OCI-LY7 (cell line): ENCODE data around the gene GAK. TPM values are rescaled to one million over a fixed set of nuclear protein-coding genes. Genes with fewer than 3 reads are reported as not detected.

Source experiments
- BruUV-seq: library from RNA; stranded (reverse); fragments of 400-500 nt; replicated peaks from 2 replicates; lab custom pipeline; 2021; lab: Mats Ljungman, UMichigan
- CTCF ChIA-PET: fragments of 300-600 bp; sonication (Branson Sonifier 250); formaldehyde crosslinking; loops from one replicate; lab custom pipeline; 2022; ENCODE audit warnings: antibody characterized with exemption; ENCODE audit not compliant: unreplicated experiment; lab: Charles Lee
- POLR2A ChIA-PET: fragments of 300-600 bp; sonication (Branson Sonifier 250); formaldehyde crosslinking; loops from one replicate; lab custom pipeline; 2022; ENCODE audit warnings: antibody characterized with exemption; lab: Charles Lee
- DNase-seq: peaks from one replicate; pipeline ENCODE4 v3.0.0-alpha.2; 2015; ENCODE audit warnings: low spot score
- H2AFZ ChIP-seq: fragments of 200-600 bp; sonication (generic), shearing (Covaris generic); 2 replicates; pipeline ENCODE4 v1.6.1; 2014; ENCODE audit warnings: mild to moderate bottlenecking, antibody characterized with exemption, low read length, moderate library complexity
- H3K27ac ChIP-seq: fragments of 200-600 bp; sonication (generic); 2 replicates; pipeline ENCODE4 v1.5.1; 2014; ENCODE audit warnings: mixed run types, low read depth, mild to moderate bottlenecking, moderate library complexity, low read length, inconsistent platforms; ENCODE audit not compliant: poor library complexity, severe bottlenecking
- H3K36me3 ChIP-seq: fragments of 200-600 bp; sonication (generic); 2 replicates; pipeline ENCODE4 v1.6.1; 2014; ENCODE audit warnings: mild to moderate bottlenecking, antibody characterized with exemption, low read length, moderate library complexity, mixed read lengths; ENCODE audit not compliant: insufficient read depth
- H3K4me1 ChIP-seq: fragments of 200-600 bp; sonication (generic); 2 replicates; pipeline ENCODE4 v1.5.1; 2014; ENCODE audit warnings: mild to moderate bottlenecking, low read length; ENCODE audit not compliant: insufficient read depth, poor library complexity, severe bottlenecking
- H3K4me2 ChIP-seq: fragments of 200-600 bp; sonication (generic); 2 replicates; pipeline ENCODE4 v1.6.1; 2014; ENCODE audit warnings: mild to moderate bottlenecking, low read length
- H3K4me3 ChIP-seq: fragments of 200-600 bp; sonication (generic); 2 replicates; pipeline ENCODE4 v1.5.1; 2014; ENCODE audit warnings: mild to moderate bottlenecking, low read depth, low read length; ENCODE audit not compliant: poor library complexity, severe bottlenecking
- H3K79me2 ChIP-seq: fragments of 200-600 bp; sonication (generic); 2 replicates; pipeline ENCODE4 v1.6.1; 2016; ENCODE audit warnings: low read depth, mild to moderate bottlenecking, low read length, moderate library complexity, mixed read lengths; ENCODE audit not compliant: insufficient read depth
- H3K9me2 ChIP-seq: fragments of 200-600 bp; sonication (generic); 2 replicates; pipeline ENCODE4 v1.6.1; 2016; ENCODE audit warnings: mild to moderate bottlenecking, low read length, mixed read lengths; ENCODE audit not compliant: insufficient read depth
- H3K9me3 ChIP-seq: fragments of 200-600 bp; sonication (generic); 2 replicates; pipeline ENCODE4 v1.6.1; 2014; ENCODE audit warnings: mild to moderate bottlenecking, mixed run types, low read length, mixed read lengths
- H4K20me1 ChIP-seq: fragments of 200-600 bp; sonication (generic); 2 replicates; pipeline ENCODE4 v1.6.1; 2014; ENCODE audit warnings: mild to moderate bottlenecking, antibody characterized with exemption, low read length, moderate library complexity, mixed read lengths; ENCODE audit not compliant: insufficient read depth
- CTCF ChIP-seq: fragments of 200-600 bp; sonication (generic); conservative IDR thresholded peaks from 2 replicates; pipeline ENCODE4 v1.5.1; 2014; ENCODE audit warnings: mild to moderate bottlenecking, antibody characterized with exemption, low read length, moderate library complexity, mixed read lengths
- EZH2phosphoT487 ChIP-seq: fragments of 200-600 bp; sonication (generic); IDR thresholded peaks from 2 replicates; pipeline ENCODE4 v1.6.1; 2018; ENCODE audit warnings: low read depth, borderline replicate concordance, mild to moderate bottlenecking, mixed run types, antibody characterized with exemption, low read length, moderate library complexity, mixed read lengths
- intact Hi-C: fragments of 100-400 bp; cut with micrococcal nuclease; formaldehyde crosslinking; loops from one replicate; pipeline ENCODE4 v1.10.0; 2022; ENCODE audit not compliant: unreplicated experiment
- total RNA-seq, 2 experiments: library from RNA; depleted of rRNA in 1 of 2; stranded (reverse); fragments of >200 nt in 1 of 2; shearing (Covaris generic) in 1 of 2; gene quantifications; 2 replicates each; pipeline ENCODE4 v1.2.3, GENCODE V29; 2014 to 2022

GAK gene
- total RNA-seq, 2 experiments from 2014 or later: 86.1 to 107 TPM

GRCh38 chr4:829291-829690 lies 102.8 kb downstream of the GAK start:
- Histone ChIP-seq H3K4me2 (no peak overlapping the region), H3K4me1 (no peaks in the 10 kb centered on the region), H4K20me1 (no peaks in the 10 kb centered on the region), H3K9me2 (no peaks in the 10 kb centered on the region), H3K4me3 (no peak overlapping the region), H3K36me3 (no peaks in the 10 kb centered on the region), H3K79me2 (no peaks in the 10 kb centered on the region), H2AFZ (no peak overlapping the region), H3K9me3 (no peaks in the 10 kb centered on the region), H3K27ac (no peak overlapping the region)
- ChIA-PET POLR2A (no interaction called here), CTCF (no interaction called here)
- intact Hi-C loops: no loop called here
- no peak for TF ChIP-seq CTCF
- no peak for TF ChIP-seq EZH2phosphoT487
- BruUV-seq: no TSS peak
- DNase-seq: no peak

- no peak for DNase-seq
- POLR2A ChIA-PET: no interaction called here
- no peak overlapping the region for H2AFZ ChIP-seq
- no peaks in the 10 kb centered on the region for H3K4me1 ChIP-seq
- no peaks in the 10 kb centered on the region for H3K36me3 ChIP-seq
- no peaks in the 10 kb centered on the region for H4K20me1 ChIP-seq
- H3K4me2 ChIP-seq: no peak overlapping the region
- H3K79me2 ChIP-seq: no peaks in the 10 kb centered on the region
- TF ChIP-seq EZH2phosphoT487: no peak
- no peak for TF ChIP-seq CTCF
- H3K9me2 ChIP-seq: no peaks in the 10 kb centered on the region
- CTCF ChIA-PET: no interaction called here
- no peak overlapping the region for H3K4me3 ChIP-seq
- no peak overlapping the region for H3K27ac ChIP-seq
- intact Hi-C loops: no loop called here
- H3K9me3 ChIP-seq: no peaks in the 10 kb centered on the region
- no TSS peak for BruUV-seq
These were observed 103.4 kb downstream of the GAK start for GRCh38 chr4:828641-829271.

GRCh38 chr4:827209-828081 lies 104.7 kb downstream of the GAK start:
- H3K9me2 ChIP-seq: no peaks in the 10 kb centered on the region
- no peak overlapping the region for H3K4me3 ChIP-seq
- no peaks in the 10 kb centered on the region for H3K79me2 ChIP-seq
- intact Hi-C loops: no loop called here
- H4K20me1 ChIP-seq: no peaks in the 10 kb centered on the region
- no peak overlapping the region for H3K4me2 ChIP-seq
- BruUV-seq: no TSS peak
- no peak for DNase-seq
- no peaks in the 10 kb centered on the region for H3K9me3 ChIP-seq
- H3K27ac ChIP-seq: no peak overlapping the region
- H3K36me3 ChIP-seq: no peaks in the 10 kb centered on the region
- H2AFZ ChIP-seq: no peak overlapping the region
- ChIA-PET CTCF (no interaction called here), POLR2A (no interaction called here)
- no peaks in the 10 kb centered on the region for H3K4me1 ChIP-seq
- no peak for TF ChIP-seq EZH2phosphoT487
- no peak for TF ChIP-seq CTCF
